ENCODE data around the gene EIF2A.
"Not testable (repeated sequence)": the region's sequence is repeated elsewhere in the genome, so short reads cannot be mapped to it uniquely, and the experiment has no call there.

Gene EIF2A

GRCh38 chr3:150544041-150544440 is 2.5 kb upstream of the EIF2A start:
- no peak for DNase-seq

DNA sequence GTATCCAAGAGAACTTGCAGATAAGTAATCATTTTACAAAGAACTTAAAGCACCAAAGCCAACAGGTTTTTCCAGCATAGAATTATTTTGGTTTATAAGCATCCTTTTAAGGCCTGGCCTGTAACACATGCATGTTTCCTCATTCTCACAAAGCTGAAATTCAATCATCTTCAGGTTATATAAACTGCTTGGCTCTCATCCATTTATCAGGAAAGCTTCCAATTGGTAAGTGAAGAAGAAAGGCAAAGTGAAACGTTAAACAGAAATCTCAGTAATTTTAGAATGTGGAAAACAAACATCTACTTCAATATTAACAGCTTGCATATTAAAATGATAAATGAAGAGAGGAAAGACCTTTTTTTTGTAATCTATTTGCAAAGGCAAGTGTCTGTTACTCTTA is 1.9 kb upstream of the EIF2A start:
- DNase-seq: peak; percentile 7

DNA sequence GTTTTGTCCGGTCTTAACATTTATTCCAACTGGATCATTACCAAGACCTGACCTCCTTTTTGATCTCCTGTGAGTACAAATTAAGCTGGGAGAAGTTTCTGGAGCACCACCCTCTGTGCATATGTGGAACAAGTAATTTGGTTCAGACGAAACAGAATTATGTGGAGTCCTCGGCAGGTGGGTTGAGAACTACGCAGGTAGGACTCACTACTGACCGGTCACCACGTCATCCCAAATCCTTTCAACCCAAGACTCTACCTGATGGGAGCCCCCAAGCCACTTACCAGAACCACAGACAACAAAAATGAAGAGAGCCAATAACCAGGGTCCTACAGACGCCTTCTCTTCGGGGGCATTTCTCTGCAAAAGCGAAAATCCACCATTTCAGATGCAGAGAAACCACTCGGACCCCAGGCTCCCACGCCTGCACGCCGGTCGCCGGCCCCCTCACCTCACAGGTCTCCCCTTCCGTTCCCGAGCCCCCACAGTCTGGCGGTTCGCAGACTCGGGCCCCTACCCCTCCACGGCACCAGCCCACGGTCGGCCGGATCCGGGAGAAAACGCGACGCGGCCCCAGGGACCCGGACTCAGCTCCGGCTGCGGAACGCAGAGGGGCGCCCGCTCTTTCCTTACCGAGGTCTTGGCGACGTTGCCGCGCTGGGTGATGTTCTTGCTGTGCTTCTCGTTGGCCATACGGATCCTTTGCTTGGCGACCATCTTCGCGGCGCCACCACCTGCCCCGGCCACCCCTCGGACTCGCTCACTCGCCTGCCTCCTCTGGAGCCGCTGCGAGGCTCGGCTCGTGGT is 965 bp upstream of the EIF2A start:
- DNase-seq: peak; percentile 59

DNA sequence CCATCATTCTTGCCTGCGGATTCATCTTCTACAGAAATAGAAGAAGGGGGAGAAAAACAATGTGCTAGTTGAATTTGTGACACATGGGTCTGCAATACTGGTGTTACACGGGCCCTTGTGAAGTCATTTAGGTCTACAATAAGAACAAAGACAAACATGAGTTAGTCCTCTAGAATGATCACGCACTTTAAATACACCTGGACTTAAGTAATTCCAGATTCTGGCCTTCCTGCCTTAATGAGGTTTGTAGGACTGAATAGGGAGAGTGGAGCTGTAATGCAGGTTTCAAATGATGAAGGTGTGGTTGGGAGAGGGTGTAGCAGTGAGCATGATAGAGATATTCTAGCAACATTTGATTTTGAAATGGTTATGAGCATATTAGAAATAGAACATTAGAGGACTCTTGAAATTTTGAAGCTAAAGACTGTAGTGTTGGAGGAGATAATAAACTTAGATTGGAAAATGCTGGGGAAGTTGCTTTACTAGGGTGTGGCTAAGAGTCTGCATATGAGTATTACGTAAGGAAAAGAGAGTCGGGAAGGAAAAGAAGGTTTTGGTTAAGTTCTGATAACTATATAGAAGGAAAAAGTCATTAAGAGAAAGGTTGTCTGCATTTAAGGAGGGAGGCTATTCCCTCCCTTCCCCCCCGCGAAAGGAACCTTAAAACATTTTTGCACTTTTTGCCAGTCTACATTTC is 606 bp downstream of the EIF2A start:
- DNase-seq: no peak

DNA sequence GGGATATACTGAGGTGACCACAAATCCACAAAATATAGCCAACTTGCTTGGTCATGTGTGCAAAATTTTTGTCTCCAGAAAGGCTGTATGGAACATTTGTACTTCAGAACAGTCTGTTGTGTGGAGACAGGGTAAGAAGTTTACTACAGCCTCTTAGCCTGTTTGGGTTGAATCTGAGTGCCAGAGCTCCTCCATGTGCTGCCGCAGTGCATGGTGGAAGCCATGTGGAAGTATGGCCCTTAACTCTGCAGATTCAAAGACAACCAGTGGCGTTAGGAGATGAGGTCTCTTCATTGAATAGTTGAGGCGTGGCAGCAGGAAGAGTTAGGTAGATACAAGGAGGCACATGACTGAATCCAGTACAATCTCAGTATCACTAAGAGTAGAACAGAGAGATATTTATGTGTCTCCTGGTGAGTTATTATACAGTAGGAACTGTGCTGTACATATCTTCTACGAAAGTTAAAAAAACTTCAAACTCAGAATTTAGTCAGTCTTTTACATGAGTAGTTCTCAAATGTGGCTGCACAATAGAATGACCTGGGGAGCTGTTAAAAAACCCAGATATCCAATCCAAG is 9.4 kb downstream of the EIF2A start:
- no peak for DNase-seq

GRCh38 chr3:150556792-150557191 is 10.2 kb downstream of the EIF2A start:
- DNase-seq: no peak

DNA sequence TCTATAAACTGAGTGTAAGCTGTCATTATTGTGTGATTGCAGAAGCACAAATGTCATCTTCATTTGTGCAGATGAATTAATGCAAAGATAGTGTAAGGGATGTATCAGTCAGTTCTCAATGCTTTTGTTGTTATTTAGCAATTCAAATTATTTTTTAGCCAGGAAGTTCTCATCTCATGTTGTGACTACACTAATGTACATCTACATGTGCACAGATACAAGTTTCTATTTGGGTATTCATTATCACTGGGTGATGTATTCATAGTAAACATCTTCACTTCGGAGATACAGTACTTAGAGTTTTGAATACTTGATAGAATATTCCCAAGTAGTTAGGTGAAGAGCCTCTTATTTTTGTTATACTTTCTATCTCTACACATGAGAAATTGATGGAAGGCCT is 11.1 kb downstream of the EIF2A start:
- no peak for DNase-seq

DNA sequence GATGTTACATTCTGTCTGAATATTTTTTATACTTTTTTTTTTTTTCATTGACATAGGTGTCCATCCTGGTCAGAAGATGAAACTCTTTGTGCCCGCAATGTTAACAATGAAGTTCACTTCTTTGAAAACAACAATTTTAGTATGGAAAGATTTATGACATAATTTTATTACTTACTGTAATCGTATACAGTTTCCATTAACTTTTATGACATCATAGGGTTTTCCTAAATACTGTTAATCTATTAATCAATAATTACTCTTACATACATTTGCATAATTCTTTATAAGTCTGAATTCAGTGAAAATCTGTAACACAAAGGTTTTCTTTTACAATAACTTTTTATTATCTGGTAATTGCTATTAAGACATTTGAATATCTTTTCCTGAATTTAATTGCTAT is 17.7 kb downstream of the EIF2A start:
- no peak for DNase-seq

DNA sequence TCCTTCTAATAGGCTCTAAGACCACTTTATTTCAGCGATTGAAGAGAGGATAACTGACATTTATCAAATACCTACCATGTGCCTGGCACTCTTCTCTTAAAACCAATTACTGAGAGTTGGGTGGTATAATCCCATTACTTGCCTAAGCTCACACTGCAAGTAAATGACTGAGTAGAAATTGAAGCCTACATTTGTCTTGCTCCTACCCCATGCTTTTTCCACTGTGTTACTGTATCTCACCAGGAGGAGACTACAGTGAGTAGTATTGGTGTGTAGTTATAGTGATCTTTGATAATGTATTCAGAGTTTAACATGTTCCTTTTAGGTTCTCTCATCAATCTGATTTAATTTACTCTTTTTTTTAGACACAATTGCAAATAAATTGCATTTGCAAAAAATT is 20.7 kb downstream of the EIF2A start:
- DNase-seq: no peak

- no peak for DNase-seq
Observed at GRCh38 chr3:150577855-150578254, 31.3 kb downstream of the EIF2A start.

DNA sequence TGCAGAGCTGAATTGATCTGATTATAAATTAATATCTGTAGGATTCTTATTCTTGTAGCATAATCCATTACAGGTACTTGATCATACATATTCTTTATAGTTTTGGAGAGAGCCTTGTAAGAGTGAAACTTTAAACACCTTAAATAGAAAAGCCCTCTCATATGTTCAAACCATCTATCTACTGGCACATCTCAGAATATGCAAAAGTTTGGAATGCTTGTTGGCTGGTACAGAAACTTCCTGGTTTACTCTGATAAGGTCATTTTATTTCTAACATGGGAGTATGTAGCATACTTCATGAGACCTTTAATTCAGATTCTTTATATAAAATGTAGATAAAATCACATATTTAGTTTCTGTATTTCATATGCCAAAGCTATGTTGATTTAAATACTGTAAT is 34.6 kb downstream of the EIF2A start:
- no peak for DNase-seq

DNA sequence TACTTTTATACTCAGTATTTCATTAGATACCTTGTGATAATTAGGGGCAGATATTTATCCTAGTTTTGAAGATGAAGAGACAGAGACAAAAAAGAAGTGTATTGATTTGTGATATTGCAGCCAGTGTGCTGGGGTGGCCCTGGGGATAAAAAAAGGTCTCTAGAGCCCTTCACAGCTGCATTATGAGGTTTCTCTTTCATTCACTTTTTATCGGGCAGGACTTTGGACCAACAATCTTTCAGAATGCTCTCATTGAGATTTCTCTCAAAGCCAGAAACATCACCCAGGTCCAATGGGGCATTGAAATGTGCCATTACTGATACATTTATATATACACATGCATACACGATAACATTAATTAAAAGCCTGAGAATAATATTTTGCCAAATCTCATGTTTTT is 36.0 kb downstream of the EIF2A start:
- no peak for DNase-seq

GRCh38 chr3:150583028-150583427 is 36.4 kb downstream of the EIF2A start:
- no peak for DNase-seq

DNA sequence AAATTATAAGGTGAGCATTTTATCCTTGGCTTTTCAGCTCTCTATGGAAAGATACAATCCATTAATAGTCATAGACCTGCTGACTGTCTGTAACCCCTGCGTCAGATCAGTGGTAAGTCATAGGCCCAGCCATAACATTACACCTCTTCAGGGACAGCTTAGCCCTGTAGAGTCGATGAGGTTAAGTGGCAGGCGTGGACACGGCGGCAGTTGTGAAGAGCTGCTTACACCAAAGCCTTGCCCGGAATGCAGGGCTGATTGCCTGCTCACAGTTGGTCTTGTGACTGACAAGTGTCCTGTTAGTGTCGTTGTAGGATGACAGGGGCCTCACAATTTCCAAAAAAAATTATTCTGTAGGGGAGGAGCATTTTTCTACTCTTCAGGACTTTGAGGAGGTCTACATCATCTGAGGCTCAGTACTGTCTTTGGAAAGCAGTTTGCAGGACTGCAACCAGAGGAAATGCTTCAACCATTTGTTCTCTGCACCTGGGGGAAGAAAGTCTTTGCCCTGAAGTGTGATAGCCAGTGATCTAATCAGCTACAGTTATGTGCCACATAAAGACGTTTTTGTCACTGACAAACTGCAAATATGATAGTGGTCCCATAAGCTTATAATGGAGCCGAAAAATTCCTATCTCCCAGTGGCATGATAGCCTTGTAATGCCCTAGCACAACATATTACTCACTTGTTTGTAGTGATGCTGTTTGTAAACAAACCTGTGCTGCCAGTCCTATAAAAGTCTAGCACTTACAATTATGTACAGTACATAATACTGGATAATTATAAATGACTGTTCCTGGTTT is 41.6 kb downstream of the EIF2A start:
- DNase-seq: no peak

DNA sequence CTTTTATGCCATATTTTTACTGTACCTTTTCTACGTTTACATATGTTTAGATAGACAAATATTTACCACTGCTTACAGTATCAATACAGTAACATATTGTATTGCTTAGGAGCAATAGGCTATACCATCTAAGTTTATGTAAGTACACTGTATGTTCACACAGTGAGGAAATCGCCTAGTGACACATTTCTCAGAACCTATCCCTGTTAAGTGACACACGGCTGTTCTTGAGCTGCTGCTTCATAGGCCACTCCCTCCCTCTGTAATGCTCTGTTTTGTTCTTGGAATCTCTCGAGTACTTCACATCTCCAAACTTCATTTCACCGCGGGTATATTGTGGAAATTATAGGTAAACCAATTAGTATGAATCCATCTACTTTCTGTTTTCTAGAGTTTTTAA is 43.2 kb downstream of the EIF2A start:
- no peak for DNase-seq

DNA sequence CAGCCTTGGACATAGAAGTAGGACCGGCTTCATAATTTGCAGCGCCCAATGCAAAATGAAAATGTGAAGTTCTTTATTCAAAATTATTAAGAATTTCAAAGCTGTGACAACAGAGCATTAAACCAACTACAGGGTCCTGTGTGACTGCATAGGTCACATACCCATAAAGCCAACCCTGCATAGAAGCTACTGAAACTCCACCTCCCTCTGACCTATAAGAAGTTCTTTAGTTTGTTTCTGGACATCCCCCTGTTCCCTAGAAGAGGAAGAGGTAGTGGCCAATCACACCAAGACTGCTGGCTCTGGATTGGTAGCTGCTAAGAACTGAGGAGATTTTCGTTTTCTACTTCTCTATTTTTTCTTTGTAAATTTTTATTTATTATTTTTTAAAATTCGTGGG is 47.6 kb downstream of the EIF2A start:
- no peak for DNase-seq

DNA sequence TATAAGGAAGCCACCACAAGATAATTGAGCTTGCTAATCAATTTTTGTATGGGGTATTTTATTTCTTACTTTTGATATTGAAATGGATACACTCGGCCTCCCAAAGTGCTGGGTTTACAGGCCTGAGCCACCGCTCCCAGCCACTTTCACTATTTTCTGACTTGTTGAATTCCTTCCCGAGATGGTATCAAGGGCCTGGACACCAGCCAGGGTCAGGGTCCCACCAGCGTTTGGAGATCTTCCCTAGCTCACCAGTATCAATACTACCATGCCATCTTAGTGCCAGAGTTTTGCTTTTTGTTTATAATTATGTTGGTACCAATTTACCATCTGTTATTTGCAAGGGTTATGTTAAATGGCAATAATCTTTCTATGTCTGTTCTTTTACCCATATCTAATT is 51.1 kb downstream of the EIF2A start:
- no peak for DNase-seq

DNA sequence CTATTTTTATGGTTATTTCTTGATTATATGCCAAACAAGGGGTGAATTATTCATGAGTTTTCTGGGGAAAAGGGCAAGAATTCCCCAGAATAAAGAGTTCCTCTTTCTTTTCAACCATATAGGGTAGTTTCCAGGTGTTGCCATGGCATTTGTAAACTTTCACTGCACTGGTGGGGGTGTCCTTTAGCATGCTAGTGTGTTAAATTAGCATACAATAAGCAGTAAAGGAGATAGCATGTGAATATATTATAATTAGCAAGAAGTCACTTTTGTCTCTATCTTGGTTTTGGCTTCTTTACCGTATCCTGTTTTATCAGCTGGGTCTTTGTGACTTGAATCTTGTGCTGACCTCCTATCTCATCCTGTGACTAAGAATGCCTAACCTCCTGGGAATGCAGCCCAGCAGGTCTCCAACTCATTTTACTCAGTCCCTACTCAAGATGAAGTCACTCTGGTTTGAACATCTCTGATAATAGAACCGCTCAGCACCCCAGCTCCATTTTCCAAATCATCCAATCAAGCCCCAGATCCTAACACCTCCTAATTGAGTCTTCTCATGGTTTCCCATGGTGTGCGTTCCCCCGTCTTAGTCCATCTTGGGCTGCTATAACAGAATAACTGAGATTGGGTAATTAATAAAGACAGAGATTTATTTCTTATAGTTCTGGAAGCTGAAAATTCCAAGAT is 53.2 kb downstream of the EIF2A start:
- no peak for DNase-seq

GRCh38 chr3:150600647-150601530 is 54.3 kb downstream of the EIF2A start:
- DNase-seq: not testable (repeated sequence)

DNA sequence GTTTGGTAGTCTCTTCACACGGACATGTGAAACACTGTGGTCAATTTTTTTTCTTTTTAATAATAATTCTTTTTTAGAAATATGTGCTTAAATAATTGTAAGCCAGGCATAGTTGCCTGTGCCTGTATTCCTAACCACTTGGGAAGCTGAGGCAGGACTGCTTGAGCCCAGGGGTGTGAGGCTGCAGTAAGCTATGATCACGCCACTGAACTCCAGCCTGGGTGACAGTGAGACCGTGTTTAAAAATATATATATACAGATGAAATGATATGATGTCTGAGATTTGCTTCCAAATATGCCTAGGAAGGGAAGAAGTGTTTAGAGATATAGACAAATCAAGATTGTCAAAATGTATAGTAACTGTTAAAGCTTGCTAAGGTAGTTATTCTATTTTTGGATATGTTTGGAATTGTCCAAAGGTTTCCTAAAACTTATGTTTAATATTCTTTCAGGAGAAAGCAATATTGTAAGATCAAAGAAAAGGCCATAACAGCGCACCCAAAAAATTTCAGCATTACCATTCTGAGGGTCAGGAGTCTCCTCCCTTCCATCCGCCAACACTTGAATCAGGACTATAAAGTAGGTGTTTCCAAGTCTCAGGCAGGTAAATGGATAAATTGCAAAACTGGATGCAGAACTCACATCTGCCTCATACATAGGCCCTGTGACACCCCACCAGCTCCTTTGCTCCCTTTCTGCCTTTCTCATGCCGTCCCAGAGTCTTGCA is 56.0 kb downstream of the EIF2A start:
- no peak for DNase-seq
